Stimulated activated CD8-positive, alpha-beta memory T cell treated with anti-CD3 and anti-CD28 coated beads, Interleukin-12 subunit alpha, Interleukin-12 subunit beta, amount 100 ng/mL, for 24 hours (primary cell): ENCODE measurements around the gene PCYT1A.
"Not testable (repeated sequence)": the region's sequence is repeated elsewhere in the genome, so short reads cannot be mapped to it uniquely, and the experiment has no call there.

Source experiments
- DNase-seq: peaks from one replicate; pipeline ENCODE4 v3.0.0-alpha.2; 2020; ENCODE audit errors: extremely low read depth

The PCYT1A gene

DNA sequence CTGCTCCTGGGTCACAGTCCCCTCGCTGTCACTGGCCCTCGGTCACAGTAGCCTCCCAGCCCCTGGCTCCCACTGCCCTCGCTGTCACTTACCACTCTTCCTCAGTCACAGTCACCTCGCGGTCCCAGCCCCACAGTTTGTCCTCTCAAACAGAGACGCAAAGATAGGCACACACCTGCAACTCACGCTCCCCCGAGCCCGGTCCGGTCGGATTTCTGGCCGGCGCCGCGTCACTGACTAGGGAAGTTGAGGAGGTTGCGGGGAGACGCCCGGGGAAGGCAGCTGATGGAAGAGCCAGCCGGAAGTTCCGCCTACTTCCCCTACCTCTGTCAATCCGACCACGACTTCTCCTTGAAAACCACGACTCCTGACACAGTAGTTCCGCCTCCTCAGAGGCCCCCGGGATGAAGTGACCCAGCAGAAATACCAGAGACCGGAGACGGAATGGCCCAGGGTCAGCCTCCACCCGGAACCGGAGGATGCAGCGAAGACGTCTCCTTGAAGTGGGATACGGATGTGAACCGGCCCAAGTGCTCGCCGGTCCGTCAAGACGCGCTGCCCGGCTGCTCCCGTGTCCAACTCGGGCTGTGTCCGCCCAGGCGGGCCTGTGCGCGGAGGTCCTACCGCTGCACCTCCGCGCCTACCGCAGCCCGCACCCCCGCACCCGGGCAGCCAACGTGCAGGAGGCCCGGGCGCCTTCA lies at the start of gene PCYT1A:
Gene PCYT1A (minus strand): TSS at position 287 of the 701 bp plus-strand sequence. CDS start 17,195 bp downstream, outside the sequence.
- DNase-seq, result peak; percentile 58

DNA sequence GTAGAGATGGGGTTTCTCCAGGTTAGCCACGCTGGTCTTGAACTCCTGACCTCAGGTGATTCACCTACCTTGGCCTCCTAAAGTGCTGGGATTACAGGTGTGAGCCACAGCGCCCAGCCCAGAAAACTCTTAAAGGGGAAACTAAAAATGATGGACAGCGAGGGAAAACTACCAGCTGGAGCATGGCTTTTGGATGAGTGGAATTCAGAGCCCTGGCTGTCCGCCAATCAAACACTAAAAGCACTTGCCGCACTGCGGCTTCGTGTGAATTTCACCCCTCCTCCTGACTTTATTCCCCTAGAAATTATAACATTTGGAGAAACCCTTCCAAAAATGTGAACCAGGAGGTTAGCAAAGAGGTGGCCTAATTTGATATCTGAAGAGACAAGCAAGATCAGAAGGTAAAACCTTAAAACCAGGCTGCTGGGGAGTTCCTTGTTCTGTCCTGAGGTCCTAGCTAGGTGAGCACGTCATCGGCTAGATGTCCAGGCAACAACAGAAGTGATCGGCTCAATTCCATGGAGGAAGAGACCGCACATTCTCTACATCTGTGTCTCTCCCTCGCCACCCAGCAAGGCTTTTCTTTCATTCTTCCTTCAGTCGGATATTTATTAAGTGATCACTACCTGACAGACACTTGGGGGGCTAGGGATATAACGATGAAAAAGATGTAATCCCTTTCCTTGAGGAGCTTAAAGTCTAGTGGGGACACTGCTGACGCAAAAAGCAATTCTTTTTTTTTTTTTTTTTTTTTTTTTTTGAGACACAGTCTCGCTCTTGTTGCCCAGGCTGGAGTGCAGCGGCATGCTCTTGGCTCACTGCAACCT lies 49.0 kb upstream of the PCYT1A start:
- DNase-seq, result no peak

DNA sequence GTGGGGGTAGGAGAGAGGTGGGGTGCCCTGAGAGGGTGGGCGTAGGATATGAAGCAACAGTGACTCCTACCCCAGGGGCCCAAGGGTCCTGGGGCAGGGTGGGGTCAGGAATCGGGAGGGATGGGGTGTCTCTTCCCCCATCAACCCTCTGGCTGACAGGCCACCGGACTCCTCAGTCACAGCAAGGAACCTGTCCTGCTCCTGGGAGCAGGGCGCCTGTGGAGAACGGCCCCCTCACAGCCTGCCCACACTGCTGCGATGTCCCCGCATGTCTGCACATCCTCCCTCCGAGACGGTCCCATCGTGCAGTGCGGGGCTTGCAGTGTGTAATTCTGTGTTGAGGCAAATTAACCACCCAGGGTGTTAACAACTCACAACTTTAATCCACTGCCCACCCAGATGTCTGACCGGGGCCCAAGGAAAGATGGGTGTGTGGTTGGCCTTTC lies 48.0 kb upstream of the PCYT1A start:
- DNase-seq, result no peak

DNA sequence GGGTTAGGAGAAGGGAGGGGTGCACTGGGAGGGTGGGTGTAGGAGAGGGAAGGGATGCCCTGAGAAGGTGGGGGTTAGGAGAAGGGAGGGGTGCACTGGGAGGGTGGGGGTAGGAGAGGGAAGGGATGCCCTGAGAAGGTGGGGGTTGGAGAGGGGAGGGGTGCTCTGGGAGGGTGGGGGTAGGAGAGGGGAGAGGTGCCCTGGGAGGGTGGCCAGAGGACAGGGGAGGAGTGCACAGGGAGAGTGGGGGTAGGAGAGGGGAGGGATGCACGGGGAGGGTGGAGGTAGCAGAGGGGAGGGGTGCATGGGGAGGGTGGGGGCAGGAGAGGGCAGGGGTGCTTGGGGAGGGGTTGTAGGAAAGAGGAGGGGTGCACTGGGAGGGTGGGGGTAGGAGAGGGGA lies 47.5 kb upstream of the PCYT1A start:
- no peak for DNase-seq

DNA sequence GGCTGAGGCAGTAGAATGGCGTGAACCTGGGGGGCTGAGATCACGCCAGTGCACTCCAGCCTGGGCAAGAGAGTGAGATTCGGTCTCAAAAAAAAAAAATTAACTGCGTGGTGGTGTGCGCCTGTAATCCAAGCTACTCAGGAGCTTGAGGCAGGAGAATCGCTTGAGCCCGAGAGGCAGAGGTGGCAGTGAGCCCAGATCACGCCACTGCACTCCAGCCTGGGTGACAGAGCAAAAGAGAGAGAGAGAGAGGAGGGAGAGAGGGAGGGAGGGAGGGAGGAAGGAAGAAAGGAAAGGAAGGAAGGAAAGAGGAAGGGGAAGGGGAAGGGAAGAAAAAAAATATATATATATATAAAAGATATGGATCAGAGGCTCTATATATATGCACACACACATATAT lies 44.6 kb upstream of the PCYT1A start:
- DNase-seq, result no peak

DNA sequence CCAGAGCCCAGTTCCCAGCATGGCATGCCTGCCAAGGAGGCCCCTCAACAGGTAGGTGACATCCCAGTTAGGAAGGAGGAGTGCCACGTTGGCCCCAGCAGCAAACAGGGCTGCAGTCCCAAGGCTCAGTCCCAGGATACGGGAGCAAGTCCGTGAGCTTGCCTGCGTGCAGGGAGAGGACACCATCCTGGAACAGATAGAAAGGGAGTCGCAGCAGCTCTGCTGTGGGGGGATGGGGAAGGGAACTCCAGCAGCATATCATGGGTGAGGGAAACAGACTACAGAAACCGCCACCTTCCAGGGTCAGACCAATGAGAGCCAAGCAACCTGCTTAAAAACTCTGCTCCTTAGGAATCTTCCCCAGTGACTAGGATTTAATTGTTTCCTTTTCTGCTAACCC lies 39.9 kb upstream of the PCYT1A start:
- no peak for DNase-seq

DNA sequence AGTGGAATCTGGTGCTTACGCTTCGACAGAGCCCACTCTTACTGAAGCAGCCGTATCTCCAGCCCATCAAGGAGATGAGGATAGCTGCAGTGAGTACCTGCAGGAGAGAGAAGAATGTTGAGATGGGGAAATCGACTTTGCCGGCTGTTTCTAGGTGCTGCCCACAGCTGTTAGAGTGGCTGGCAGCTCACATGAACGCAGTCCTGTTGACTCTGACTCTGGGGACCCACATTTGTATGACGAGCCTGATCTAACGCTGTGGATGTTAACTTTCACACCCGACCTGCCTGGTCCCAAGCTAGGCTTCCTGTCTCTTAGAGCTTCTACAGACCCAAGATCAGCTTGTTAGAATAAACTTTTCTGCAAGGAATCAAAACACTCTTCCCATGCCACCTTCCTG lies 39.4 kb upstream of the PCYT1A start:
- no peak for DNase-seq

DNA sequence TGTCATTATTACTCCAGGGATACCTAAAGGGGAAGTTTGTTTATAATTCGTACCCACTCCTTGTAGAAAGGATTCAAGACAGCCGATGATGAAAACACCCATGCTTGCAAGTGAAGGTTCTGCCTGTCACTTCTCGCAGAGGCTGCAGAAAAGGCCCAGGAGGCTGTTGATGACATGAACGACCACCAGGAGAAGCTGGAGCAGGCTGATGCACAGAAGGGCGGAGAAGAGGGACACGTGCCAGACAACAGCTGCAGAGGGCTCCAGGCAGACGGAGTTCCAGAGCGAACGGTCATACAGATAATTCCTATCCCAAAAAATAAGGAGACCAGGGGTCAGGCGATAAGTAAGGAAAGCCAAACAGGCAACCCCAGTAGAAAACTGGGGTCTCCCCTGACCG lies 36.2 kb upstream of the PCYT1A start:
- no peak for DNase-seq

DNA sequence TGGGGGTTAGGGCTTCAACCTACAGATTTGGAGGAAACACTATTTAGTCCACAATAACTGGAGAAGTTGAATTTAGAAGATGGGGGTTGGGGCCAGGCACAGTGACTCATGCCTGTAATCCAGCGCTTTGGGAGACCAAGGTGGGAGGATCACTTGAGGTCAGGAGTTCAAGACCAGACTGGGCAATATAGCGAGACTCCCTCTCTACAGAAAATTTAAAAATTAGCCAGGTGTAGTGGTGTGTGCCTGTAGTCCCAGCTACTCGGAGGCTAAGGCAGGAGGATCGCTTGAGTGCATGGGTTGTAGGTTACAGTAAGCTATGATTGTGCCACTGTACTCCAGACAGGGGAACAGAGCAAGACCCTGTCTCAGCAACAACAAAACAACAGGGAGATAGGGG lies 35.5 kb upstream of the PCYT1A start:
- no peak for DNase-seq

DNA sequence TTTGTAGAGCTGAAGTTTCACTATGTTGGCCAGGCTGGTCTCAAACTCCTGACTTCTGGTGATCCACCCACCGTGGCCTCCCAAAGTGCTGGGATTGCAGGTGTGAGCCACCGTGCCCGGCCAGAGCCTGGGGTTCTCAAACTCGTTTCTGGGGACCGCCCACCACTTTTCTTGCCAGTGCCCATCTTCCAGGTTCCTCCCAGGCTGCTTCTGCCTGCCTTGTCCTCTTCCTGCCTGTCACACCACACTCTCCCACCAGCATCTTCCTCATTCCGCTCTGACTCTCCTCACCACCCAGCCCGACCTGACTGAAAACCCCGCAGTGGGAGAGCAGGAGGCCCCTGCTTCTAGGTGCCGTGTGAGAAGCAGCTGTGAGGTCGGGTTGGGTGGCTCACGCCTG lies 33.6 kb upstream of the PCYT1A start:
- DNase-seq, result no peak

DNA sequence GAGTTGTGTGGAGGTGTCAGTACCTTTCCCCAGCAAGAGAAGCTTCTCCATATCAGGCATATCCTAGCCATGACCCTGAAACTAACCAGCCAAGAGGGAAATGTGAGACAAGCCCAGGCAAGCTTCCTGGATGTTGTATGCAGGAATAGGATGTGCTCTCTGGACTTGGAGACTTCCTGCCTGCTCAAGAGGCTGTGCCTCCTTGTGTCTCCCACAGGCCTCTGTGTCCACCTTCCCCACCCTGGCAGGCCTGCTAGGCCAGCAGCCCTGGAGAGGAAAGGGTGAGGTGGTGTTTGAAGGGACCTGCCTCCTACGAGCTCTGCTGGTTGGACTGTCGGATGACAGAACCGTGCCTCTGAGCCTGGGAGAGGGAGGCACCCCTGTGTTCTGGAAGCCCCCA lies 32.6 kb upstream of the PCYT1A start:
- no peak for DNase-seq

DNA sequence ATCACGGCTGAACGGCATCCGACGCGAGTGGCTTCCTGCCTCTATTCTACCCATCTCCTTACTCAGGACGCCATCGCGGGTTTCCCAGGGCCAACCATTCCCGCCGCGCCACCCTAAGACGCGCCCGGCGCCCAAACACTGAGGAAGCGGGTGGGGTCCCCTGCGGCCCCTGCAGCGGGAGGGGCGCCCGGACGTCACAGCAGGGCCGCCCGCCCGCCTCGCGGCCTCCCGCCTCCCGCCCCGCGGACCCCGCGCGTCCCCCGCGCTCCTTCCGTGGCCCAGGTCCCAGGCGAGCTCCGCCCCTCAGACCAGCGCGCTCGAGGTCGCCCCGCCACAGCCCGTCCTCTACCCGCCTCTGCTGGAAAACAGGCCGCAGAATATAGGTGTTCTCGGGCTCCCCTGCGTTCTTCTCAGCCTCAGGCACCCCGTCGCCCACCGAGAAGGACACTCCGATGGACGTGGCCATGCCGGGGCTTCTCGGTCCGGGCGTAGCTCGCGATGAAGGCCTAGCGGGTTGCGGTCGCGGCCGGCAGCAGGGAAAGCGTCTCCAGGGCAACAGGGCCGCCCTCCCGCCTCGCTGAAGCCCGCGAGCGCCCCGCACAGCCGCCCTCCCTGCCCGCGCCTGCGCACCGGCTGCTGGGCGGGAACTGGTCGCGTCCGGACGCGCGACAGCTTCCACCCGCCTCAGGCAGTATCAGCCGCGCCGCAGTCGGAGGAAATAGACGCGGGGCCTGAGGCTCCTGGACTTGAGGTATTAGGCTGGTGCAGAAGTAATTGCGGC lies 30.4 kb upstream of the PCYT1A start, which contains the start of gene DYNLT2B:
Gene DYNLT2B (minus strand): TSS at position 554 of the 781 bp plus-strand sequence. CDS start 88 bp downstream, at position 466.
- peak; percentile 70 for DNase-seq

DNA sequence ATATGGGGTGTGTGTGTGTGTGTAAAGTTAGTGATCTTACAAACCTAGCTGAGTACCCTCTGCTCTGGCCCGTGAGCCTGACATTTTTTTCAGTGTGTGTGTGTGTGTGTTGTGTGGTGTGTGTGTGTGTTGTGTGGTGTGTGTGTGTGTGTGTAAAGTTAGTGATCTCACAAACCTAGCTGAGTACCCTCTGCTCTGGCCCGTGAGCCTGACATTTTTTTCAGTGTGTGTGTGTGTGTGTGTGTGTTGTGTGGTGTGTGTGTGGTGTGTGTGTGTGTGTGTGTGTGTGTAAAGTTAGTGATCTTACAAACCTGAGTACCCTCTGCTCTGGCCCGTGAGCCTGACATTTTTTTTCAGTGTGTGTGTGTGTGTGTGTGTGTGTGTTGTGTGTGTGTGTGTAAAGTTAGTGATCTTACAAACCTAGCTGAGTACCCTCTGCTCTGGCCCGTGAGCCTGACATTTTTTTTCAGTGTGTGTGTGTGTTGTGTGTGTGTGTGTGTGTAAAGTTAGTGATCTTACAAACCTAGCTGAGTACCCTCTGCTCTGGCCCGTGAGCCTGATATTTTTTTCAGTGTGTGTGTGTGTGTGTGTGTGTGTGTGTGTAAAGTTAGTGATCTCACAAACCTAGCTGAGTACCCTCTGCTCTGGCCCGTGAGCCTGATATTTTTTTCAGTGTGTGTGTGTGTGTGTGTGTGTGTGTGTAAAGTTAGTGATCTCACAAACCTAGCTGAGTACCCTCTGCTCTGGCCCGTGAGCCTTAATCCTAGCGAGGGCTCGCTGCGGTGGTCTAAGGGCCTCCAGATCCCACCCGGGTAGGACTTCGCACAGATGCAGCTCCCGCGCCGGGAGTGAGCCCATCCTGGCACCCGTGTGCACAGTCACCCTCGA lies 29.5 kb upstream of the PCYT1A start:
- not testable (repeated sequence) for DNase-seq

DNA sequence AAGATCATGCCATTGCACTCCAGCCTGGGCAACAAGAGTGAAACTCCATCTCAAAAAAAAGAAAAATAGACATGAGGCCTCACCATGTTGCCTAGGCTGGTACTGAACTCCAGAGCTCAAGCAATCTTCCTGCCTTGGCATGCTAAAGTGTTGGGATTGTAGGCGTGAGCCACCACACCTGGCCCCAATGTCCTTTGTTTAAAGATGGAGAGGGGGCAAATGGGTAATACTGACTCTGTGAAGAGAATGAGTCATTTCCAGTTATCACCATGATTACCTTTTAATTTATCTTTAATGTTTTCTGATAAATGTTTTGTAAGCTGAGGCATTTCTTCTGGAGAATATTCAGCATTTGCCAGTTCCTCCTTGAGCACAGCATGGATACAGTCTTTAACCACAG lies 28.3 kb upstream of the PCYT1A start:
- no peak for DNase-seq

DNA sequence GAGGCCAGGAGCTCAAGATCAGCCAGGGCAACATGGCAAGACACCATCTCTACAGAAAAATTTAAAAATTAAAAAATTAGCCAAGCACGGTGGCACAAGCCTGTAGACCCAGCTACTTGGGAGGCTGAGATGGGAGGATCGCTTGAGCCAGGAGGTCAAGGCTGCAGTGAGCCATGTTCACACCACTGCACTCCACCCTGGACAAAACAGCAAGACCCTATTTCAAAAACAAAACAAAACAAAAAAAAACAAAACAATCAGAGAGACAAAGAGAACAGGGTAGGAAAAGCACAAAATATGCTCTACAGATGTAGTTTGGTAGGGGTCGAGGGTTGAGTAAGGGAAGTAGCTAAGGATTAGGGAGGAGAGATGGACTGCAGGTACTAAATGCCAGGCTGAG lies 27.1 kb upstream of the PCYT1A start:
- no peak for DNase-seq

DNA sequence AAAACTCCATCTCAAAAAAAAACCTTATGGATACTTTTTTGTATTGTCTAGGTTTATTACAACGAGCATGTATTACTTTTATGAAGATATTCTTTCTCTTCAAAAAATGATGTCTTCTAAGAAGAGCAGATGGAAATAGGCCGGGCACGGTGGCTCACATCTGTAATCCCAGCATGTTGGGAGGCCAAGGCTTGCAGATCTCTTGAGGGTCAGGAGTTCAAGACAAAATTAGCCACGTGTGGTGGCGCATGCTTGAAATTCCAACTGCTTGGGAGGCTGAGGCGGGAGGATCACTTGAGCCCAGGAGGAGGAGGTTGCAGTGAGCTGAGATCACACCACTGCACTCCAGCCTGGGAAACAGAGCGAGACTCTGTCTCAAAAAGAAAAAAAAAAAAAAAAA lies 26.6 kb upstream of the PCYT1A start:
- not testable (repeated sequence) for DNase-seq

DNA sequence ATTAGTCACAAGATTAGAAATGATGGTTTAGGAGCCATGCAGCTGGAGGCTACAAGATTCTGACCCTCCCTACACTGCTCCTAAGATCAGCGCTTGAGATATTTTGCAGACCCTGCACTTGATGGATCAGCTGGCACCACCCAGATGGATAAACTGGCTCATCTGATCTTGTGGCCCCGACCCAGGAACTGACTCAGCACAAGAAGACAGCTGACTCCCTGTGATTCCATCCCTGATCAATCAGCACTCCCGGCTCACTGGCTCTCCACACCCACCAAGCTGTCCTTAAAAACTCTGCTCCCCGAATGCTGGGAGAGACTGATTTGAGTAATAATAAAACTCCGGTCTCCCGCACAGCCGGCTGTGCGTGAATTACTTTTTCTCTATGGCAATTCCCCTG lies 15.4 kb upstream of the PCYT1A start:
- not testable (repeated sequence) for DNase-seq

DNA sequence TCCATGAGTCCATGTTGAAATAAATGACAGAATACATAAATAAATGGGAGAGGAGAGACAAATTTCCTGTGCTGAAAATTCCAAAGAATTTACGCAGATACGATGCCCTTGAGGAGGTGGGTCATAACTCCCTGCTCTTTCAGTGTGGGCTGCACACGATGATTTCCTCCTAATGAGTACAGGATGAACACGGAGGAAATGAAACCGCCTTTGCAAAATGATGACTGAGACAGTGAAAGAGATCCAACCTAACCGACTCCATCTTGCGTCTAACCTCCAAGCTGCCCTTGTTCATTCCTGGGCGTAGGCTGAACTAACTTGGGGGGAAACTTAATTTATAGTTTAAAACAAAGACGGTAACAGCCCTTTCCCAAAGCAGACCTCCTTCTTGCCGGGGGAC lies 15.0 kb upstream of the PCYT1A start:
- DNase-seq, result not testable (repeated sequence)

DNA sequence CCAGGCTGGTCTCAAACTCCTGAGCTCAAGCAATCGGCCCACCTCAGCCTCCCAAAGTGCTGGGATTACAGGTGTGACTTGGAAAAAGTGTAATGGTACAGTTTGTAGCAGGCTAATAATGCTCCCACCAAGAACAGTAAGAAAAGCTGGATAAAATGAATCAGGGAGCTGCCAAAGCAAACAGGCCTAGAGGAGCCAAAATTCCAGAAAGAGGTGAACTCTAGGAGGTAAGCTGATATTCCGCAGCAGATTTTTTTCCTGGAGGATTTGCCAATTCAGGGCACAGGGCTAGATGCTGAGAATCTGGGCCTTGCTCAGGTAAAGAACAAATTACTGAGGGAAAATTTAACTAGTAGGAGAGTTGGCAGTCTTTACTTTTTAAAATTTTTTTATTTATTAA lies 11.0 kb upstream of the PCYT1A start:
- DNase-seq, result no peak

DNA sequence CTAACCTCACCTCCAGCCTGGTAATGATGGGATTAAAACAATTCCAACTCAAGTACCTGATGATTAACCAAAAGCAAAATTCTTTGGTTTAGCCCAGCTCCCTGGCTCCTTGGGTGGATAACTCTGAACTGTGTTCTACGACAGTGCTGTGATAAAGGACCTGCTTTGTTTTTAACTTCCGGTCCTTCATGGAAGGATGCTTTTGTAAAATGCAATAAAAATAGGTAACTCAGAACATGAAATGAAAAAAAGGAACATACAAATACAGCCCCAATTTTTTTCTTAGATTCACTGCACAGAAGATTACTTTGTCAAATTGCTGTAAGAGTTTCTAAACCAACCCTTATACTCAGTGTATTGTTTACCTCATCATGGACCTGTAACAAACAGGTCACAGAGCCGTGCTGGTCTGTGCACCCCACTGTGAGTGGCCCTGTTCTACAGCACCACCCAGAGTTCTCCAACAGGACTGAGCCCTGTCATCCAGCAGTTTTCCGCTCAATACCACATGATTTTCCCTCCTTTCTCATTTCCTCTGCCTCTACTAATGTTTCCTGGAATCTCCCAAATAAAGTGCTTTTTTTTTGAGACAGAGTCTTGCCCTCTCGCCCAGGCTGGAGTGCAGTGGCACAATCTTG lies 4.9 kb upstream of the PCYT1A start:
- DNase-seq, result no peak

DNA sequence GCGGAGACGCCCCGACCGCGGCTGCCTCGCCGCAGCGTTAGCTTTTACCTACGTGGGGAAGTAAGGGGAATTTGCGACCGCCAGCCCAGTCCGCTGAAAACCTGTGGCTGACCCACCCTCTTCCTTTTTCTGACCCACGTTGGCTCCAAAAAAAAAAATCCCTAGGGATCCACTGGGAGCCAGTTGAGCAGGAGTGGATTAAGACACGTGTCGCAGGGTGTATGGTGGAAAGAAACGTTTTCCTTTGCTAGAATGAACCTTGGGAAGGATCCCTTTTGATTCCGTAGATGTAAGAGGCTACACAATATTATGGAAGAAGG lies 575 bp upstream of the PCYT1A start:
- no peak for DNase-seq
